NCI-H128 (cell line): ENCODE measurements around the gene C11orf16.
"Not testable (repeated sequence)": the region's sequence is repeated elsewhere in the genome, so short reads cannot be mapped to it uniquely, and the experiment has no call there.

Experiments
- DNase-seq: peaks from one replicate; lab custom pipeline; 2025; ENCODE audit not compliant: unreplicated experiment; lab: John Stamatoyannopoulos, UW

Gene C11orf16

GRCh38 chr11:8937159-8937558 is 4.4 kb upstream of the C11orf16 start:
- no peak for DNase-seq

- DNase-seq, result not testable (repeated sequence)
Observed at GRCh38 chr11:8935789-8936188, 3.0 kb upstream of the C11orf16 start.

- no peak for DNase-seq
Observed at GRCh38 chr11:8934742-8935488, 2.2 kb upstream of the C11orf16 start.

- no peak for DNase-seq
Observed at GRCh38 chr11:8933931-8934330, 1.2 kb upstream of the C11orf16 start.

- no peak for DNase-seq
Observed at GRCh38 chr11:8930456-8931175, 2.1 kb downstream of the C11orf16 start.

- no peak for DNase-seq
Observed at GRCh38 chr11:8928981-8929615, 3.6 kb downstream of the C11orf16 start.

- no peak for DNase-seq
Observed at GRCh38 chr11:8928205-8928604, 4.5 kb downstream of the C11orf16 start.

GRCh38 chr11:8927233-8927632 is 5.5 kb downstream of the C11orf16 start:
- DNase-seq, result no peak

GRCh38 chr11:8926236-8926635 is 6.5 kb downstream of the C11orf16 start:
- no peak for DNase-seq

- no peak for DNase-seq
Observed at GRCh38 chr11:8925711-8926110, 7.0 kb downstream of the C11orf16 start.

GRCh38 chr11:8922691-8923090 is 10.1 kb downstream of the C11orf16 start:
- no peak for DNase-seq

GRCh38 chr11:8917157-8917825 is 15.5 kb downstream of the C11orf16 start:
- no peak for DNase-seq

GRCh38 chr11:8914661-8915018 is 18.1 kb downstream of the C11orf16 start:
- no peak for DNase-seq

- DNase-seq, result peak; percentile 44
Observed at GRCh38 chr11:8913961-8914660, 18.6 kb downstream of the C11orf16 start.

GRCh38 chr11:8911029-8911823 is 21.5 kb downstream of the C11orf16 start, which contains the start of gene AKIP1:
Gene AKIP1 (plus strand): TSS chr11:8911189. CDS start chr11:8911450, 261 bp downstream.
- peak; percentile 96 for DNase-seq

GRCh38 chr11:8910649-8911026 is 22.1 kb downstream of the C11orf16 start:
- no peak for DNase-seq

GRCh38 chr11:8908099-8908498 is 24.6 kb downstream of the C11orf16 start:
- DNase-seq, result no peak

GRCh38 chr11:8907116-8907515 is 25.6 kb downstream of the C11orf16 start:
- no peak for DNase-seq

- DNase-seq, result no peak
Observed at GRCh38 chr11:8905528-8906165, 27.1 kb downstream of the C11orf16 start.
